Measurements from ENCODE around the gene PRPF40A. TPM values are rescaled to one million over a fixed set of nuclear protein-coding genes. Genes with fewer than 3 reads are reported as not detected.
A peak's percentile ranks its signal among the peaks of the same experiment; 100 is the strongest.
"Not testable (repeated sequence)": the region's sequence is repeated elsewhere in the genome, so short reads cannot be mapped to it uniquely, and the experiment has no call there.

Gene PRPF40A
- 59.2 TPM for total RNA-seq

- peak; percentile 99 for DNase-seq (ENCODE audit: low spot score)
These were observed at the start of gene PRPF40A for GRCh38 chr2:152717228-152718075. PRPF40A (minus strand) TSS chr2:152717461; CDS start chr2:152717439, 22 bp downstream.

- no peak for DNase-seq (ENCODE audit: low spot score)
These were observed 49.7 kb upstream of the PRPF40A start for GRCh38 chr2:152766928-152767327.

- DNase-seq (ENCODE audit: low spot score), result no peak
These were observed 46.4 kb upstream of the PRPF40A start for GRCh38 chr2:152763651-152764050.

- not testable (repeated sequence) for DNase-seq (ENCODE audit: low spot score)
These were observed 45.9 kb upstream of the PRPF40A start for GRCh38 chr2:152763208-152763607.

GRCh38 chr2:152762202-152762601 is 44.9 kb upstream of the PRPF40A start:
- DNase-seq (ENCODE audit: low spot score), result no peak

GRCh38 chr2:152761214-152761613 is 44.0 kb upstream of the PRPF40A start:
- no peak for DNase-seq (ENCODE audit: low spot score)

GRCh38 chr2:152759290-152760072 is 42.2 kb upstream of the PRPF40A start:
- no peak for DNase-seq (ENCODE audit: low spot score)

GRCh38 chr2:152755029-152755428 is 37.8 kb upstream of the PRPF40A start:
- no peak for DNase-seq (ENCODE audit: low spot score)

- not testable (repeated sequence) for DNase-seq (ENCODE audit: low spot score)
These were observed 30.5 kb upstream of the PRPF40A start for GRCh38 chr2:152747751-152748150.

- DNase-seq (ENCODE audit: low spot score), result no peak
These were observed 25.7 kb upstream of the PRPF40A start for GRCh38 chr2:152743002-152743401.

- no peak for DNase-seq (ENCODE audit: low spot score)
These were observed 23.6 kb upstream of the PRPF40A start for GRCh38 chr2:152740743-152741328.

GRCh38 chr2:152739705-152740104 is 22.4 kb upstream of the PRPF40A start:
- not testable (repeated sequence) for DNase-seq (ENCODE audit: low spot score)

GRCh38 chr2:152738438-152738837 is 21.2 kb upstream of the PRPF40A start:
- no peak for DNase-seq (ENCODE audit: low spot score)

- not testable (repeated sequence) for DNase-seq (ENCODE audit: low spot score)
These were observed 20.2 kb upstream of the PRPF40A start for GRCh38 chr2:152737509-152737908.

GRCh38 chr2:152730591-152731333 is 13.5 kb upstream of the PRPF40A start:
- no peak for DNase-seq (ENCODE audit: low spot score)

GRCh38 chr2:152729844-152730243 is 12.6 kb upstream of the PRPF40A start:
- DNase-seq (ENCODE audit: low spot score), result no peak

- no peak for DNase-seq (ENCODE audit: low spot score)
These were observed 6.7 kb upstream of the PRPF40A start for GRCh38 chr2:152723918-152724317.

GRCh38 chr2:152722639-152723038 is 5.4 kb upstream of the PRPF40A start:
- not testable (repeated sequence) for DNase-seq (ENCODE audit: low spot score)

- no peak for DNase-seq (ENCODE audit: low spot score)
These were observed 3.5 kb upstream of the PRPF40A start for GRCh38 chr2:152720794-152721193.

GRCh38 chr2:152718909-152719645 is 1.8 kb upstream of the PRPF40A start:
- DNase-seq (ENCODE audit: low spot score), result no peak

Measured in mucosa of gallbladder (tissue), 1 donor.